Measurements from ENCODE around the gene PLEKHO2. TPM values are rescaled to one million over a fixed set of nuclear protein-coding genes. Genes with fewer than 3 reads are reported as not detected.
"Not testable (repeated sequence)": the region's sequence is repeated elsewhere in the genome, so short reads cannot be mapped to it uniquely, and the experiment has no call there.

Gene PLEKHO2
- total and polyA plus RNA-seq, 2 donors (not counting 3 experiments of a cell fraction or from before 2014, with no cell fraction given), result 21.9 to 24.9 TPM

GRCh38 chr15:64813075-64813474, 28.6 kb upstream of the PLEKHO2 start:
- no TSS peak for BruUV-seq (replicated peaks)
- no peaks in the 10 kb centered on the region for H3K9me1 ChIP-seq (replicated peaks; ENCODE audit: control insufficient read depth, extremely low read depth, insufficient read depth, low read length)
- H4K20me1 ChIP-seq (replicated peaks; ENCODE audit: control insufficient read depth, extremely low read depth, insufficient read depth, low read length), result no peaks in the 10 kb centered on the region
- H3K27ac ChIP-seq (ENCODE audit: insufficient read depth, low read depth, low read length), result no peak overlapping the region
- ChIA-PET CTCF (interaction anchor here (1.1 to 6.9 kb wide), 3 partner anchors 11 to 92 kb away, joined by 3 to 222 read pairs (median 3); no protein-coding TSS in a partner anchor), POLR2A (no interaction called here)
- no peak overlapping the region for H3K9ac ChIP-seq (replicated peaks; ENCODE audit: extremely low read depth, insufficient read depth, low read length)
- DNase-seq (ENCODE audit: low read depth, low spot score) (no peak), FAIRE-seq (no peak)
- TF ChIP-seq GATA2 (IDR thresholded peaks at IDR 0.05; ENCODE audit: insufficient read depth, insufficient read length, low read depth, low read length) (no peak), POLR2AphosphoS5 (IDR thresholded peaks at IDR 0.05; ENCODE audit: insufficient read depth, low read depth, low read length) (no peak), EZH2 (IDR thresholded peaks at IDR 0.05; ENCODE audit: borderline replicate concordance, low read depth, low read length, severe bottlenecking) (no peak)
- TF ChIP-seq, protein P1, sequence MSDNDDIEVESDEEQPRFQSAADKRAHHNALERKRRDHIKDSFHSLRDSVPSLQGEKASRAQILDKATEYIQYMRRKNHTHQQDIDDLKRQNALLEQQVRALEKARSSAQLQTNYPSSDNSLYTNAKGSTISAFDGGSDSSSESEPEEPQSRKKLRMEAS (IDR thresholded peaks at IDR 0.05; ENCODE audit: insufficient read depth, insufficient read length), result no peak
- intact Hi-C loops (cut with micrococcal nuclease), result no loop called here
- H3K79me2 ChIP-seq (ENCODE audit: control insufficient read depth, insufficient read depth, low read length), result no peaks in the 10 kb centered on the region
- no peak overlapping the region for H3K4me3 ChIP-seq (replicated peaks in 1 of 3; ENCODE audit: insufficient read depth in 1 of 3, low read depth in 1 of 3, low read length in 3 of 3)
- H3K9me3 ChIP-seq (replicated peaks; ENCODE audit: control insufficient read depth, insufficient read depth, low read length), result no peaks in the 10 kb centered on the region
- peaks cover 0 to 6% of the 10 kb centered on the region in 2 experiments for H3K36me3 ChIP-seq (ENCODE audit: control insufficient read depth in 2 of 2, extremely low read depth in 1 of 2, insufficient read depth in 2 of 2, low read length in 2 of 2)
- dilution Hi-C loops (cut with MboI; ENCODE audit: extremely low pct_ligation_motif_present, low sequenced_read_pairs), result no loop called here
- no peaks in the 10 kb centered on the region for H3K4me1 ChIP-seq (ENCODE audit: control insufficient read depth, extremely low read depth, insufficient read depth, low read length)
- H2AFZ ChIP-seq (ENCODE audit: low read depth, low read length), result no peak overlapping the region
- peaks cover 0 to 6% of the 10 kb centered on the region in 2 experiments for H3K27me3 ChIP-seq (ENCODE audit: control insufficient read depth in 2 of 2, insufficient read depth in 2 of 2, low read length in 2 of 2)
- H3K4me2 ChIP-seq (ENCODE audit: insufficient read depth, low read length), result no peak overlapping the region

DNA sequence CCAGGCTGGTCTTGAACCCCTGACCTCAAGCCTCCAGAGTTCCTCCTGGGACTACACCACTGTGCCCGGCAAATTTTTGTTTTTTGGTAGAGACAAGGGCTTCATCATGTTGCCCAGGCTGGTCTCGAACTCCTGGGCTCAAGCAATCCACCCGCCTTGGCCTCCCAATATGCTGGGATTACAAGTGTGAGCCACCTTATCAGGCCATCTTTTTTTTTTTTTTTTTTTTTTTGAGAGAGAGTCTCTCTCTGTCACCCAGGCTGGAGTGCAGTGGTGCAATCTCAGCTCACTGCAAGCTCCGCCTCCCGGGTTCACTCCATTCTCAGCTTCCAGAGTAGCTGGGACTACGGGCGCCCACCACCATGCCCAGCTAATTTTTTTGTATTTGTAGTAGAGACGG, 27.4 kb upstream of the PLEKHO2 start:
- H3K4me2 ChIP-seq (ENCODE audit: insufficient read depth, low read length); intact Hi-C loops (cut with micrococcal nuclease); POLR2A ChIA-PET: not testable (repeated sequence)

DNA sequence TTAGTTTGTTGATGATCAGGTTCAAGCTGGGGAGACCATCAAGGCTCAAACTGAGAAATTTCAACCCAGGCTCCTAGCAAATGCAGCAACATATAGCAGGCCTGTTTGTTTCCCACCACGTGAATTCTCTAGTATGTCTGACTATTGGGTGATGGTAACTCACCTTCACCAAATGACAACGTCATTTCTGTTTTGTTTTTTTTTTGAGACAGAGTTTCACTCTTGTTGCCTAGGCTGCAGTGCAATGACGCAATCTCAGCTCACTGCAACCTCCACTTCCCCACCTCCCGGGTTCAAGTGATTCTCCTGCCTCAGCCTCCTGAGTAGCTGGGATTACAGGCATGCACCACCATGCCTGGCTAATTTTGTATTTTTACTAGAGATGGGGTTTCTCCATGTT, 26.8 kb upstream of the PLEKHO2 start:
- H3K9me3 ChIP-seq (replicated peaks; ENCODE audit: control insufficient read depth, insufficient read depth, low read length); H3K27ac ChIP-seq (ENCODE audit: insufficient read depth, low read depth, low read length); H4K20me1 ChIP-seq (replicated peaks; ENCODE audit: control insufficient read depth, extremely low read depth, insufficient read depth, low read length); H3K9me1 ChIP-seq (replicated peaks; ENCODE audit: control insufficient read depth, extremely low read depth, insufficient read depth, low read length); H2AFZ ChIP-seq (ENCODE audit: low read depth, low read length); H3K4me3 ChIP-seq (replicated peaks in 1 of 3; ENCODE audit: insufficient read depth in 1 of 3, low read depth in 1 of 3, low read length in 3 of 3); dilution Hi-C loops (cut with MboI; ENCODE audit: extremely low pct_ligation_motif_present, low sequenced_read_pairs); H3K27me3 ChIP-seq (ENCODE audit: control insufficient read depth in 2 of 2, insufficient read depth in 2 of 2, low read length in 2 of 2); FAIRE-seq; BruUV-seq (replicated peaks); H3K4me2 ChIP-seq (ENCODE audit: insufficient read depth, low read length); DNase-seq (ENCODE audit: low read depth, low spot score); H3K79me2 ChIP-seq (ENCODE audit: control insufficient read depth, insufficient read depth, low read length); H3K9ac ChIP-seq (replicated peaks; ENCODE audit: extremely low read depth, insufficient read depth, low read length); H3K4me1 ChIP-seq (ENCODE audit: control insufficient read depth, extremely low read depth, insufficient read depth, low read length); intact Hi-C loops (cut with micrococcal nuclease): not testable (repeated sequence)
- ChIA-PET POLR2A (interaction anchor here (0.7 kb wide), 1 partner anchor 9 kb away, joined by 3 read pairs; no protein-coding TSS in a partner anchor), CTCF (interaction anchor here (0.6 to 1.7 kb wide), 6 partner anchors 9 to 91 kb away, joined by 3 to 6 read pairs (median 3); no protein-coding TSS in a partner anchor)
- H3K36me3 ChIP-seq (ENCODE audit: control insufficient read depth in 2 of 2, extremely low read depth in 1 of 2, insufficient read depth in 2 of 2, low read length in 2 of 2), result peaks cover 0 to 11% of the 10 kb centered on the region in 2 experiments

More for the DNA sequence above, 27.4 kb upstream of the PLEKHO2 start:
- BruUV-seq (replicated peaks); H2AFZ ChIP-seq (ENCODE audit: low read depth, low read length); H3K79me2 ChIP-seq (ENCODE audit: control insufficient read depth, insufficient read depth, low read length); H3K9me1 ChIP-seq (replicated peaks; ENCODE audit: control insufficient read depth, extremely low read depth, insufficient read depth, low read length); H4K20me1 ChIP-seq (replicated peaks; ENCODE audit: control insufficient read depth, extremely low read depth, insufficient read depth, low read length); H3K27ac ChIP-seq (ENCODE audit: insufficient read depth, low read depth, low read length); H3K4me1 ChIP-seq (ENCODE audit: control insufficient read depth, extremely low read depth, insufficient read depth, low read length); H3K4me3 ChIP-seq (replicated peaks in 1 of 3; ENCODE audit: insufficient read depth in 1 of 3, low read depth in 1 of 3, low read length in 3 of 3); dilution Hi-C loops (cut with MboI; ENCODE audit: extremely low pct_ligation_motif_present, low sequenced_read_pairs); H3K9me3 ChIP-seq (replicated peaks; ENCODE audit: control insufficient read depth, insufficient read depth, low read length); FAIRE-seq; H3K9ac ChIP-seq (replicated peaks; ENCODE audit: extremely low read depth, insufficient read depth, low read length); DNase-seq (ENCODE audit: low read depth, low spot score); H3K27me3 ChIP-seq (ENCODE audit: control insufficient read depth in 2 of 2, insufficient read depth in 2 of 2, low read length in 2 of 2): not testable (repeated sequence)
- H3K36me3 ChIP-seq (ENCODE audit: control insufficient read depth in 2 of 2, extremely low read depth in 1 of 2, insufficient read depth in 2 of 2, low read length in 2 of 2), result peaks cover 0 to 11% of the 10 kb centered on the region in 2 experiments
- CTCF ChIA-PET, result interaction anchor here (1.7 to 6.9 kb wide), 2 partner anchors 9 to 82 kb away, joined by 3 to 222 read pairs; no protein-coding TSS in a partner anchor
